Neural cell (in vitro differentiated cells): ENCODE measurements around the gene BABAM2. TPM values are rescaled to one million over a fixed set of nuclear protein-coding genes. Genes with fewer than 3 reads are reported as not detected.

Source experiments
- H2AFZ ChIP-seq: fragments of 200-600, 300-800 bp; sonication (generic), shearing (Covaris generic); 2 replicates; pipeline ENCODE4 v1.6.0; 2014; ENCODE audit warnings: low read depth, mild to moderate bottlenecking, antibody characterized with exemption, low read length, moderate library complexity
- H3F3A ChIP-seq: fragments of 200-600 bp; shearing (Covaris generic); 2 replicates; pipeline ENCODE4 v1.6.1; 2016; ENCODE audit warnings: mild to moderate bottlenecking, moderate library complexity, mixed read lengths, antibody characterized with exemption, low read length; ENCODE audit not compliant: insufficient read depth, poor library complexity, severe bottlenecking
- H3K27ac ChIP-seq: fragments of 200-600, 300-800 bp; sonication (generic), shearing (Covaris generic); 2 replicates; pipeline ENCODE4 v1.5.1; 2014; ENCODE audit warnings: mild to moderate bottlenecking, low read length, moderate library complexity
- H3K27me3 ChIP-seq: fragments of 300-800, 200-600 bp; sonication (generic), shearing (Covaris generic); 2 replicates; pipeline ENCODE4 v1.6.0; 2014; ENCODE audit warnings: mild to moderate bottlenecking, low read depth, low read length, moderate library complexity; ENCODE audit not compliant: insufficient read depth
- H3K36me3 ChIP-seq: fragments of 300-800, 200-600 bp; sonication (generic), shearing (Covaris generic); 2 replicates; pipeline ENCODE4 v1.5.1; 2014; ENCODE audit warnings: mild to moderate bottlenecking, antibody characterized with exemption, low read length, moderate library complexity; ENCODE audit not compliant: insufficient read depth
- H3K4me2 ChIP-seq: fragments of 300-800, 200-600 bp; sonication (generic), shearing (Covaris generic); 2 replicates; pipeline ENCODE4 v1.6.0; 2014; ENCODE audit warnings: mild to moderate bottlenecking, low read length
- H3K4me3 ChIP-seq: fragments of 300-800, 200-600 bp; sonication (generic), shearing (Covaris generic); 2 replicates; pipeline ENCODE4 v1.5.1; 2014; ENCODE audit warnings: mild to moderate bottlenecking, low read length, moderate library complexity
- H3K79me2 ChIP-seq: fragments of 200-600 bp; shearing (Covaris generic); replicated peaks from 2 replicates; pipeline ENCODE4 v1.6.0; 2014; ENCODE audit warnings: mild to moderate bottlenecking, low read length, moderate library complexity; ENCODE audit not compliant: insufficient read depth
- H3K9ac ChIP-seq: fragments of 300-800, 200-600 bp; sonication (generic), shearing (Covaris generic); 2 replicates; pipeline ENCODE4 v1.6.1; 2016; ENCODE audit warnings: mild to moderate bottlenecking, low read length, mixed read lengths
- H3K9me2 ChIP-seq: fragments of 200-600 bp; shearing (Covaris generic); 2 replicates; pipeline ENCODE4 v1.6.1; 2016; ENCODE audit warnings: mild to moderate bottlenecking, low read length, mixed read lengths; ENCODE audit not compliant: insufficient read depth
- H3K9me3 ChIP-seq: fragments of 200-600, 300-800 bp; sonication (generic), shearing (Covaris generic); 2 replicates; pipeline ENCODE4 v1.6.1; 2016; ENCODE audit warnings: mild to moderate bottlenecking, mixed run types, low read length, moderate library complexity, mixed read lengths
- H4K20me1 ChIP-seq: fragments of 200-600 bp; shearing (Covaris generic); 2 replicates; pipeline ENCODE4 v1.6.1; 2016; ENCODE audit warnings: mild to moderate bottlenecking, mixed run types; ENCODE audit not compliant: insufficient read depth
- CTCF ChIP-seq: fragments of 450-650 bp; IDR thresholded peaks from 2 replicates; pipeline ENCODE4 v1.5.1; 2014; ENCODE audit warnings: antibody characterized with exemption, mild to moderate bottlenecking, moderate library complexity; ENCODE audit not compliant: poor library complexity, severe bottlenecking
- EP300 ChIP-seq: fragments of 450-650 bp; conservative IDR thresholded peaks from 2 replicates; pipeline ENCODE4 v1.6.1; 2014; ENCODE audit warnings: antibody characterized with exemption, mild to moderate bottlenecking, moderate library complexity; ENCODE audit not compliant: poor library complexity, severe bottlenecking
- EZH2 ChIP-seq: fragments of 200-600, 300-800 bp; shearing (Covaris generic), sonication (generic); IDR thresholded peaks from 2 replicates; pipeline ENCODE4 v1.6.1; 2014; ENCODE audit warnings: antibody characterized with exemption, low read length, borderline replicate concordance, mild to moderate bottlenecking; ENCODE audit not compliant: insufficient read depth, poor library complexity, severe bottlenecking
- MXI1 ChIP-seq: fragments of 450-650 bp; conservative IDR thresholded peaks from 2 replicates; pipeline ENCODE4 v1.6.1; 2014; ENCODE audit warnings: antibody characterized with exemption, mild to moderate bottlenecking; ENCODE audit not compliant: poor library complexity, severe bottlenecking
- POLR2AphosphoS5 ChIP-seq: IDR thresholded peaks from 2 replicates; pipeline ENCODE4 v1.6.1; 2012
- RAD21 ChIP-seq: fragments of 450-650 bp; conservative IDR thresholded peaks from 2 replicates; pipeline ENCODE4 v1.6.1; 2014; ENCODE audit warnings: antibody characterized with exemption, mild to moderate bottlenecking, moderate library complexity
- REST ChIP-seq: IDR thresholded peaks from 2 replicates; pipeline ENCODE4 v1.6.1; 2012; ENCODE audit warnings: borderline replicate concordance
- SMC3 ChIP-seq: fragments of 450-650 bp; conservative IDR thresholded peaks from 2 replicates; pipeline ENCODE4 v1.6.1; 2014; ENCODE audit warnings: antibody characterized with exemption, mild to moderate bottlenecking, moderate library complexity; ENCODE audit not compliant: poor library complexity
- TAF1 ChIP-seq: IDR thresholded peaks from 2 replicates; pipeline ENCODE4 v1.6.1; 2012; ENCODE audit warnings: low read depth
- polyA plus RNA-seq: library from polyadenylated mRNA; depleted of rRNA; stranded (reverse); fragments of >200 nt; gene quantifications from 2 replicates; pipeline ENCODE4 v1.2.3, GENCODE V29; 2014

The BABAM2 gene
- polyA plus RNA-seq, 1 donor from 2014 or later, result 15.3 TPM

- Histone ChIP-seq H3K9me2 (no peaks in the 10 kb centered on the region), H3K27me3 (no peaks in the 10 kb centered on the region), H3F3A (no peaks in the 10 kb centered on the region), H3K4me2 (no peak overlapping the region), H3K27ac (no peak overlapping the region), H3K4me3 (no peak overlapping the region), H3K9ac (no peak overlapping the region), H3K79me2 (no peaks in the 10 kb centered on the region), H2AFZ (no peak overlapping the region), H3K9me3 (no peaks in the 10 kb centered on the region), H4K20me1 (no peaks in the 10 kb centered on the region), H3K36me3 (no peaks in the 10 kb centered on the region)
- no peak for TF ChIP-seq REST
- TF ChIP-seq CTCF, result no peak
- no peak for TF ChIP-seq TAF1
- TF ChIP-seq EZH2, result no peak
- TF ChIP-seq RAD21, result no peak
- no peak for TF ChIP-seq POLR2AphosphoS5
- no peak for TF ChIP-seq EP300
- TF ChIP-seq SMC3, result no peak
- no peak for TF ChIP-seq MXI1
These were observed 4.9 kb upstream of the BABAM2 start for GRCh38 chr2:27885661-27886060.

GRCh38 chr2:27886322-27886721, 4.2 kb upstream of the BABAM2 start:
- no peaks in the 10 kb centered on the region for H3K9me2 ChIP-seq
- no peak overlapping the region for H3K4me2 ChIP-seq
- no peaks in the 10 kb centered on the region for H3F3A ChIP-seq
- no peak for TF ChIP-seq TAF1
- H3K4me3 ChIP-seq, result no peak overlapping the region
- no peaks in the 10 kb centered on the region for H3K9me3 ChIP-seq
- no peak overlapping the region for H3K9ac ChIP-seq
- H4K20me1 ChIP-seq, result no peaks in the 10 kb centered on the region
- H2AFZ ChIP-seq, result no peak overlapping the region
- H3K27ac ChIP-seq, result no peak overlapping the region
- H3K36me3 ChIP-seq, result no peaks in the 10 kb centered on the region
- no peaks in the 10 kb centered on the region for H3K79me2 ChIP-seq
- no peaks in the 10 kb centered on the region for H3K27me3 ChIP-seq

- Histone ChIP-seq H4K20me1 (no peaks in the 10 kb centered on the region), H3K9me2 (no peaks in the 10 kb centered on the region), H3K4me2 (no peak overlapping the region), H3K9me3 (no peaks in the 10 kb centered on the region), H3F3A (no peaks in the 10 kb centered on the region), H3K9ac (no peak overlapping the region), H3K27me3 (no peaks in the 10 kb centered on the region), H3K4me3 (no peak overlapping the region), H2AFZ (no peak overlapping the region), H3K27ac (no peak overlapping the region), H3K79me2 (peaks cover 8% of the 10 kb centered on the region), H3K36me3 (no peaks in the 10 kb centered on the region)
- TF ChIP-seq EZH2 (no peak), RAD21 (no peak), REST (no peak), CTCF (no peak)
These were observed 3.4 kb upstream of the BABAM2 start for GRCh38 chr2:27887111-27887510.
